Measurements from ENCODE around the gene FOXE3.

The FOXE3 gene

DNA sequence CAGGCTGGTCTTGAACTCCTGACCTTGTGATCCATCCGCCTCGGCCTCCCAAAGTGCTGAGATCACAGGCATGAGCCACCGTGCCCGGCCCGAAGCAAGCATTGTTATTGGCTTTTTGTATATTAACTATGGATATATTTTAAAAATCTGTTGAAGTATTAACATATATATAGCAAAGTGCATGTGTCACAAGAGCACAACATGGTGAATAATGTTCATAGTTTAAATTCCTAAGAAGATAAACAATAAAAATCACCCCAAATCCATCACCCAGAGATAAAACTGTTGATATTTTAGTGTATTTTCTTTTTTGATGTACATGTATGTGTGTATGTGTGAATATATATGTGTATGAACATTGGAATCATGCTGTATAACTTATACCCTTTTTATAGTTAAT lies 9.1 kb upstream of the FOXE3 start:
- DNase-seq: no peak

DNA sequence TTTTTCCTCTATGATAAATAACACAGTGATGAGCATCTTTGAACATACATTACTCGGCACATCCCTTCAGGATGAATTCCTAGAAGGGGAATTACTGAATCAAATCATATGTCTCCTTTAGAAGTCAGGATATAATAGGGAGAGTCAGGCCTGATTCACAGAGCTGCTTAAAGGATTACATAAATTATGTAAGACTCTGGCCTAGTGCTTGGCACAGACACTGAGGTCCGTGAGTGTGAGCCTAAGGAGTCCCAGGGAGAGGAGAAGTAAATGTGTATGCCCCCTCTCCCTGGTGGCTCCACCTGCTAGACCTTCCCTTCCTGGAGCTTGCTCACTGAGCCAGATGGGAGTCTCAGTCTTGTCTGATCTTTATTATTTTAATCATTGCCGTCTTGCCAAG lies 8.6 kb upstream of the FOXE3 start:
- no peak for DNase-seq

DNA sequence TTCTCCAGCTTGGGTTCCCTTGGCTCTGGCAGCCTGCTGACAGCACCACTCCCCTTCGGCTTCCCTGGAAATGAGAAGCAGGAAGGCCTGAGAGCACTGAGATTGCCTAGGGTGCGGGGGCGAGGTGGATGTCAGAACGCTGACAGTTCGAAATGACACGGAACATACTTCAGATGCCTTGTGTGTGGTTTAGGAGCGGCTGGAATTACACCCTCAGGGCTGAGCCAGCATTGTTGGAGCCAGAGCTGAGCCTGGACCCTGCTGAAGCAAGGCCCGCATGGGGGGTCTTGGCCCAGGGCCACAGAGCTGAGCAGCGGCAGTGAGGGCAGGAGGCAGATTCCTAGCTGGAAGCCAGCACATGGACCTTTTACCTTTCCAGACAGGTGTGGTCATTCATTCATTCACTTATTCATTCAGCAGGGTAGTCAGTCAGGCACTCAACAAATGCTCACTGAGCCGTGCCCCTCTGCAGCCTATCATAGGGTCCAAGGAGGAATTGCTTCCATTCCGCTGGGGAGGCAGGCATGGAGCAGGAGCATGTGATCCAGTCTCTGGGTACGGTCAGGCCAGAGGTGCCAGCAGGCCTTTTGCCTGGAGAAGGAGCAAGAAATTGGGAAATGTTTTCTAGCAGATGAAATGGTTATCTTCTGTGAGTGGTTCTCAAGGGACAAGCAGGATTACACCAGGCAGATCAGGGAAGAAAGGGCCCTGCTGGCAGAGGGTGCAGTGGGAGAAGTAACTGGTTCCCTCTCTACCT lies 6.6 kb upstream of the FOXE3 start:
- no peak for DNase-seq

DNA sequence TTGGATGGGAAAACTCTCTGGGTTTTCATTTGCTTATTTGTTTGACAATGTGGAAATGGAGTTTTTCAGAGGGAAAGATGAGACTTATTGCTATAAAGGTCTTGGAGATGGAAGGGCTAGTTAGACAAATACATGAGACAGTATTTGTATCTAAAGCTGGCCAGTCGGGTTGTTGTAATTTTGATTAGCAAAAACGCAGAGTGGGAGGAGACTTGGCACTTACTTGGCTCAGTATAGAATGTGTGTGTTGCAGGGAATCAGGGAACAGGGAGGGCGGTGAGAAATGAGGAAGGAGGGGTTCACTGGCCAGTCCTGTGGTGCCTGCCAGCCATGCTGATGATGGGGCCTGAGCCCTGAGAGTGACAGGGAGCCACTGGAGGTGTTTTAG lies 6.0 kb upstream of the FOXE3 start:
- no peak for DNase-seq

GRCh38 chr1:47411436-47411835 lies 4.6 kb upstream of the FOXE3 start:
- DNase-seq: no peak

DNA sequence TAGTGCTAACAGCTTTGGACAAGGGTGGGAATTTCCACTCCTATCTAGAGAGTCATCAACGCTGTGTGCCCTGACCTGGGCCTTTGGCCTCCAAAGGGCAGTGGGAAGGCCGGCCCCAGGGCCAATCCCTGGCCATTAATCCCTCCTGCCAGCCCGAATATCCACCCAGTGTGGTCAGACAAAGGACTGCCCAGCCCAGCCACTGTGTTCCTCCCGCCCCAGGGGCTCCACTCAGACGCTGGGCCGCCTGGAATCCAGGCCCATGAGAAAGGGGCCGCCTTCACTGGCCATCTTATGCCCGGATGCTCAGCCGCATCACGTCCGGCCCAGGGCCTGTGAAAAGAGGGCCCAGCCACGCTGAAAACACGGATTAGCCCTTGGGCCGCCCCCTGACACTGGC lies 3.6 kb upstream of the FOXE3 start:
- no peak for DNase-seq

DNA sequence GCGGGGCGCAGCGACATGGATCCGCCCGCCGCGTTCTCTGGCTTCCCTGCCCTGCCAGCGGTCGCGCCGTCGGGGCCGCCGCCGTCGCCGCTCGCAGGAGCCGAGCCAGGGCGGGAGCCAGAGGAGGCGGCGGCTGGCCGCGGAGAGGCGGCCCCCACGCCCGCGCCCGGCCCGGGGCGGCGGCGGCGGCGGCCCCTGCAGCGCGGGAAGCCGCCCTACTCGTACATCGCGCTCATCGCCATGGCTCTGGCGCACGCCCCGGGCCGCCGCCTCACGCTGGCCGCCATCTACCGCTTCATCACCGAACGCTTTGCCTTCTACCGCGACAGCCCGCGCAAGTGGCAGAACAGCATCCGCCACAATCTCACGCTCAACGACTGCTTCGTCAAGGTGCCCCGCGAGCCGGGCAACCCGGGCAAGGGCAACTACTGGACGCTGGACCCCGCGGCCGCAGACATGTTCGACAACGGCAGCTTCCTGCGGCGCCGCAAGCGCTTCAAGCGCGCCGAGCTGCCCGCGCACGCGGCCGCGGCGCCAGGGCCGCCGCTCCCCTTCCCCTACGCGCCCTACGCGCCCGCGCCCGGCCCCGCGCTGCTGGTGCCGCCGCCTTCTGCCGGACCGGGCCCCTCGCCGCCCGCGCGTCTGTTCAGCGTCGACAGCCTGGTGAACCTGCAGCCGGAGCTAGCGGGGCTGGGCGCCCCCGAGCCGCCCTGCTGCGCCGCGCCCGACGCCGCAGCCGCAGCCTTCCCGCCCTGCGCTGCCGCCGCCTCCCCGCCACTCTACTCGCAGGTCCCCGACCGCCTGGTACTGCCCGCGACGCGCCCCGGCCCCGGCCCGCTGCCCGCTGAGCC lies 459 bp downstream of the FOXE3 start:
- DNase-seq: no peak

DNA sequence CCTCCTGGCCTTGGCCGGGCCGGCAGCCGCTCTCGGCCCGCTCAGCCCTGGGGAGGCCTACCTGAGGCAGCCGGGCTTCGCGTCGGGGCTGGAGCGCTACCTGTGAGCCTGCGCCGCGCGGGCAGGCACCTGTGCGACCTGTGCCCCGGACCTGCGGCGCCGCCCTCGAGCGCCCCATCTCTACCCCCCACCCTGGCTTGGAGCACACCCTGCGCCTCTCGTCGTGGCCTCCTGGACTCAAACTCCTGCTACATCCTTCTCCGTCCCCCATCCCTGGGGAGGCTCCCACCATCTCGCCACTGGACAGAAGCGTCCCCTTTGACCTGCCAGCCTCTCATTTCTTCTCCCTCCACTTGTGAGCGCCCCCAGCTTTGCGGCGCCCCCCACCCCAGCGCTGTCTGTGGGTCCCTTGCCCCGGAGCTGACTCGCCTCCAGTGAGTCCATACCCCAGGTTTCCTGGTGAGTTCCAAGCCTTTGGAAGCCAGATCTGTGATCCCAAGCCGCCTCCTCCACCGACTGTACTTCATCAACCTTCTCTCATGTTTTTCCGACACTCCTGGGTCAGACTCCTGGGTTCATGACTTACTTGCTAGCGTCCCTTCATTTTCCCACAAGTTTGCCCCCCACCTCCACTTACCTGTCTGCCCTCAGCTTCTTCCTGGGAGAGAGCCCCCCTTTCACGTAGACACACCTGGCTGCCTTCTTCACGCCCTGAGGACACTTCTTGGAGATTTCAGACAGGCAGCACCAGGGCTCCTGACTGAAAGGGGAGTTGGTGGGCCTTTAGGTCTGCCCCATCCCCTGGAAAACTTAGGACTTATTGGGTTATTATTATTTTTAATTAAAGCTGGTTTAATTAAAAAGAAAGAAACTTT lies 1.3 kb downstream of the FOXE3 start:
- DNase-seq: no peak

DNA sequence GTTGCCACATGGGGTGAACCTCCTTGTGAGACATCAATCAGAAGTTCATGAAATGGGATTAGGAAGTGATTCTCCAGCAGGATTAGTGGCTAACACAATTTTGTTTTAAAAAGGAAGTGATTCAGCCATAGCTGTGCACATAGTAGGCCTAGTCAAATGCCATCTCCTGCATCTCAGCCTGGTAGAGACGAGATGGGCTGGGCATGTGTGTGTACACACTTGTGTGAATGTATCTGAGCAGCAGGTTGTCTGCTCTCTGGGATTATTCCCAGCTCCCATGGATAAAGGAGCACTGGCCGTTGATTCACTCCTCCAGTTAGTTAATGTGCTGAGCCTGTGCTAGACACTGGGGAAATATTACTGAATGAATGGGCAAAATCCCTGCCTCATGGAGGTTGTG lies 2.0 kb downstream of the FOXE3 start:
- no peak for DNase-seq

- no peak for DNase-seq
Measured at GRCh38 chr1:47418681-47419325, 2.7 kb downstream of the FOXE3 start.

DNA sequence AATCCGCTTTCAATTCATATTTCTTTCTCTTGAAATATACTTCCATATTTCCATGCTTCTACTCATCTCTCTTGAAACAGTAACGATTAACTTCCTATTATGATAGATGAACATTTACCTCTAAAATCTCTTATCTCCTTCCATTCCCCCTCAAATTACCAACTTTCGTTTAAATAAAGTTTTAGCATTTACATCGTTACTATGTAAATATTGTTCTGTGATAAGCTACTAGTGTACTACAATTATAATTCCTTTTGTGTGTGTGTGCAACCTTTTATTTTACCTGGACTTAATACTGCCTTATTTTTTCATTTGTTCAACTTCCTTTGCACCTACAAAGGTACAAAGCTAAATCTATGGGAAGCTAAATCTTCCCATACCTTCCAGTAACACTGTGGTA lies 4.5 kb downstream of the FOXE3 start:
- DNase-seq: no peak

- DNase-seq: no peak
Measured at GRCh38 chr1:47423872-47424271, 7.8 kb downstream of the FOXE3 start.

GRCh38 chr1:47424336-47424982 lies 8.4 kb downstream of the FOXE3 start:
- DNase-seq: peak in 1 of 14 donors; percentile 2

- no peak for DNase-seq
Measured at GRCh38 chr1:47431534-47431933, 15.4 kb downstream of the FOXE3 start.

GRCh38 chr1:47432071-47433036 lies 16.3 kb downstream of the FOXE3 start:
- DNase-seq: peak in 12 of 14 donors; percentile 7 to 61 (median 32)

- peak in 1 of 14 donors; percentile 3 for DNase-seq
Measured at GRCh38 chr1:47433037-47433421, 16.9 kb downstream of the FOXE3 start.

- no peak for DNase-seq
Measured at GRCh38 chr1:47433477-47434050, 17.5 kb downstream of the FOXE3 start.

GRCh38 chr1:47434051-47434842 lies 18.2 kb downstream of the FOXE3 start:
- DNase-seq: peak in 6 of 14 donors; percentile 5 to 38 (median 8)

Data from C1 segment of cervical spinal cord (tissue), 14 donors.